Fibroblast of gingiva (primary cell): ENCODE measurements around the gene LRFN4.
A peak's percentile ranks its signal among the peaks of the same experiment; 100 is the strongest.

Experiments used
- DNase-seq: peaks from one replicate; pipeline ENCODE4 v3.0.0-alpha.2; 2011; ENCODE audit warnings: low read depth

LRFN4 gene

DNA sequence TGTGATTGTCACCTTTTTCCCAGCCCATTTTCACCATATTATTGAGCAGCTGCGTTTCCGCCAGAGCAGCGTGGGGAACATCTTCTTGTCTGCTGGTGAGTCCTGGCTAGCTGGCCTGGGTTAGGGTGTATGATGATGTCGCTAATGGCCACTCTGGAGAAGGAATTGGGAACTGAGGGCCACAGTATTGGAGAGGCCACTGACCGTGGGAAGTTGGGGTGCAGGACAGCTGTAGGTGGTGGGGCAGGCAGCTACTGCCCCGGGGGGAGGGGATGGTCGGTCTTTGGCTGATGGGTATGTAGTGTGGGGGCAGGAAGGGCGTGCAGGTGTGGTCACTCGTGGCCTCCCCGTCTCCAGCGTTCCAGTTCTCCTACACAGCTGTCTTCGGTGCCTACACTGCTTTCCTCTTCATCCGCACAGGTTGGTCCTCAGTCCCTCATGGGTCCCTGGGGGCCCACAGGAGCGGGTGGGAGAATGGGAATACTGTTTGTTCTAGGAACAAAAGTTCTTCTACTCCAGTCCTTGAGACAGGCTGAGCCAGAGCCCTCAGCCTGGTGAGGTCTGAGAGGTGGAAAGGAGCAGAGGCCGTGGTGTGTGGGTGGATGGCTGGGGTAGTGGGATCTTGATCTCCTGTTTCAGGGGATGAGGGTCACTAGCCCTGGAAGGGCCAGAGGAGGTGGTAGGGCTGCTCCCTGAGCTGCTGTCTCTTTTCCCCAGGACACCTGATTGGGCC is 11.6 kb upstream of the LRFN4 start:
- no peak for DNase-seq

DNA sequence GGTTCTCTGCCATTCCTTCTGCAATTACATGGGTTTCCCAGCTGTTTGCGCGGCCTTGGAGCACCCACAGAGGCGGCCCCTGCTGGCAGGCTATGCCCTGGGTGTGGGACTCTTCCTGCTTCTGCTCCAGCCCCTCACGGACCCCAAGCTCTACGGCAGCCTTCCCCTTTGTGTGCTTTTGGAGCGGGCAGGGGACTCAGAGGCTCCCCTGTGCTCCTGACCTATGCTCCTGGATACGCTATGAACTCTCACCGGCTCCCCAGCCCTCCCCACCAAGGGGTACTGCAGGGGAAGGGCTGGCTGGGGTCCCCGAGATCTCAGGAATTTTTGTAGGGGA is 11.0 kb upstream of the LRFN4 start:
- DNase-seq, result no peak

DNA sequence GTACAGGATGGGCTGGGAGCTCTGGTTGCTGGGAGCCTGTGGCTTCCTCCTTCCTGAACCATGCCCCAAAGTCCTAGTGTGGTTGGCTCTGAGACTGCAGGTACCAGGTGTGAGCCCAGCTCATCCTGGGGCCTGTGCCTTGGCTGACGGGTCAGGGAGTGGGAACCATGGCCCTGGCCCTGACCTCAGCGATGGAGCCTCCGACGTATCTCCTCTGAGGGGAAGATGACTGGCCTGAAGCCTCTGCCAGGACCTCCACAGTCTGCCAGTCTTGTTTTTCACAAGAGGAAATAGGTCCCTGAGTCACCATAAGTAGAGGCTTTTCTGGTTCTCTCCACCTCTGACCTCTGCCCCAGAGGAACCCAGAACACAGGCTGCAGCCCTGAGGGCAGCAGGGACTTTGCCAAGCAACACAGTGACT is 10.2 kb upstream of the LRFN4 start:
- DNase-seq, result peak; percentile 44

DNA sequence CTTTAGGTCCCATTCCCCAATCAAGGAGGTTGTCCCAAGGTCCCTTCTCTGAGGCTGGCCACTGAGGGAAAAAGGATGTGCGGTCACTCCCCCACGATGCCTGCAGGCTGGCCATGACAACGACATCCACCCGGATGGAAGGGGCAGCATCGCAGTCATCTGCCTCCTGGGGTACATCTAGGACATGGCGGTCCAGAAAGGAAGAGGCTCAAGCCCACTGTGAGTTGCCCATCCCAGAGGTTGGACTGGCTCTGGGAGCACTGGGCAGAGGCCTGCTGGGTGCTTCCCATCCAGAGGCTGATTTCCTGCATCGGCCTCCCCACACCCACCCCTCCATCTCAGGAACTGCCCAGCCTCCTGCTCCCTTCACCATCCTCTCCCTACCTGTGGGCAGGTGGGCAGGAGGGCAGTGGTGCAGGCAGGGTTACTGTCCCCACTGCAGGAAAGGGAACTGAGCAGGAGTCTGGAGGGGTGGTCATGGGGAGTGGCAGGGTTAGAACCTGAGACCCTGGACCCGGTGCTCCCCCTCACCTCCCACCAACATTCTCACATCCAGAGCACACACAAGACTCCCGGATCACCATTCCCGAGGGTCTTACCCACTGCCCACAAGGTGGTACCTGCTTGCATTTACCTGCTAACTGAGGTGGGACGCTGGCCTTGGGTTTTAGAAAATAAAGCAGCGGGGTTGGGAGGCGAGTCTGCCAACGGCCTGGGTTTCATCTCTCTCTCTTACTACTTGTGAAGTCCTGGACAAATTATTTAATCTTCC is 9.2 kb upstream of the LRFN4 start:
- no peak for DNase-seq

DNA sequence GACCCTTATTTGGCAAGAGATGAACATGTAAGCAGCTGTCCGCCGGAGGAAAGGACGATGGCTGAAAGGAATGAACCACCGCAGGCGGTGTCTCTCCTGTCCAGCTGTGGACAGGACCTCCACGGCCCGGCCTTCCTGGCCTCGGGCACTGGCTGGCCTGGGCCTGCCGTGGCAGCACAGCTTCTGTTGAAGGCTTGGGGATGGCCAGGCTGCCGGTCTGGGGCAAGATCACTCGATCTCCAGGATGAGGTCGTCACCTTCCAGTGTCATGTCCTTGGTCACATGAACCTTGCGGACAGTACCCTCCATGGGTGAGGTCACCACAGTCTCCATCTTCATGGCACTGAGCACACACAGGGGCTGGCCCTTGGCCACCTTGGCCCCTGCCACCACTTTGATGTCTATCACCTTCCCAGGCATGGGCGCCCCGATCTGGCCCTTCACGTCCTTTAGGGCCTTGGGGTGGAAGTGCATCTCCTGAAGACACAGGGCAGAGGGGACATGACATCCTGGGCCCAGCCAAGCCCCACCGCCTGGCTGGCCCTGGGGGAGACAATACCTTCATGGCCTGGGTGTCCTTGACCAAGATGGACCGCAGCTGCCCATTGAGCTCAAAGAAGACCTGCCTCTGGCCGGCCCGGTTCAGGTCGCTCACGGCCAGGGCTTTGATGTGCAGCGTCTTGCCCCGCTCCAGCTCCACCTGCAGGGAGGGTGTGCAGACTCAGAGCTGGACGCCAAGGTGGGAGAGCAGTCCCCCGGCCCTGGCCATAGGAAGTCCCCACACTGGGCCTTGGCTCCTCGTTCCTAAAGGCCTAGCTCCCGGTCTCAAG is 8.0 kb upstream of the LRFN4 start:
- DNase-seq, result no peak

DNA sequence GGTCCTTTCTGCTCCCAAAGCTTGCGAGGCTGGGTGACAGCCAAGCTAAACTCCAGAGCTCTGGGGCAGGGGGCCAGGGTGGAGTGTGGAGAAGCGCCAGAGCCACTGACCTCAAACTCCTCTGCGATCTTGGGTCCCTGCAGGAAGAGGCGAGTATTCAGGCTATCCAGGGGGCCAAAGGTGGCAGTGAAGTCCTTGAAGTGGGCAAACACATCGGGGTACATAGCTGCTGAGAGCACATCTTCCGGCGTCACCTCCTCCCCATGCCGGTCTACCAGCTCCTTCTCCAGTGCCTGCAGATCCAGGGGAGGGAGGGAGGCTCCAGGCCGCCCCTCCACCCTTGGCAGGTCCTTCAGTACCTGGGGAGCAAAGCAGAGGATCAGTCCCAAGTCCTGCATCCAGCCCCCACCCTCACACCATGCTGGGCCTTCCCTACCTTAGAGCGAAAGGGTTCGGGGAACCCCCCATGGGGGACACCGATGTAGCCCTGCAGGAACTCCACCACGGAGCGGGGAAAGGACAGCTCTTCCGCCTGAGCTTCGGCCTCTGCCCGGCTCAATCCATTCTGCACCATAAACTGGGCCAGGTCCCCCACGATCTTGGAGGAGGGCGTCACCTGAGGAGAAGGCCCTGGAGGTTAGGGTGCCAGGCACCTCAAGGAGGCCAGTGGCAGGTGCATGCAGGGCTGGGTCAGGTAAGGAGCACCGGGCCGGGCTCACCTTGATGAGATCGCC is 7.2 kb upstream of the LRFN4 start:
- no peak for DNase-seq

DNA sequence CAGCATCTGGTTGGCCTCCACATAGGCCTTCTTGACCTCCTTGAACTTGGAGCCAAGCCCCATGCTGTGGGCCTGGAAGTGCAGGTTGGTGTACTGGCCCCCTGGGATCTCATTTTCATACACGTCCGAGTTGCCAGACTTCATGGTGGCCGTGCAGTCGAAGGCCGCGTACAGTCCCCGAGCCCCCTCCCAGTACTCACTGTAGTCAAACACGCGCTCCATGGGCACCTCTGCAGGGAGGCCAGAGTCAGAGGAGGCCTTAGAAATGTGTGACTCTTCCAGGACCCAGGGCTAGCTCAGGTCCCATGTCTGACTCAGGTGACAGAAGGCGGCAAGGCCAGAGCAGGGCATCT is 6.7 kb upstream of the LRFN4 start:
- no peak for DNase-seq

DNA sequence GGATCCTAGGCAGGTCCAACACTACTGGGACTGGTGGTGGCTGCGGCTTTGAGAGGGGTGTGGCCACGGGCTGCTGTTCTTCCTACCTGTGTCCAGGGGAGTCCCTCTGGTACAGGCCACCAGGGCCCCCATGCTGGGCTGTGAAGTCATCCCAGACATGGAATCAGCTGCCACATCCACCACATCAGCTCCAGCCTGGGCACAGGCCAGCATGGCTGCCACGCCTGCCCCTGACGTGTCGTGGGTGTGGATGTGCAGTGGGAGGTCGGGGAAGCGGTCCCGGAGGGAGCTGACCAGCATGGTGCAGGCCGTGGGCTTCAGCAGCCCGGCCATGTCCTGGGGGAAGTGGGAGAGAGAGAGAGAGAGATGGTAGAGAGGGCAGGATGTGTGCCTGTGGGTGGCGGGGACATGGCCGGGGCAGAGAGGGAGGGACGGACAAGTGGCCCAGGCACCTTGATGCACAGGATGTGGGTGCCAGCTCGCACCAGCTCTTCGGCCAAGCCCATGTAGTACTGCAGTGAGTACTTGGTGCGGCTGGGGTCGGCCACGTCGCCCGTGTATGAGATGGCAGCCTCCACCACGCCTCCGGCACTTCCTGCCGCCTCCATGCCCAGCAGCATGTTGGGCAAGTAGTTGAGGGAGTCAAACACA is 6.2 kb upstream of the LRFN4 start:
- no peak for DNase-seq

DNA sequence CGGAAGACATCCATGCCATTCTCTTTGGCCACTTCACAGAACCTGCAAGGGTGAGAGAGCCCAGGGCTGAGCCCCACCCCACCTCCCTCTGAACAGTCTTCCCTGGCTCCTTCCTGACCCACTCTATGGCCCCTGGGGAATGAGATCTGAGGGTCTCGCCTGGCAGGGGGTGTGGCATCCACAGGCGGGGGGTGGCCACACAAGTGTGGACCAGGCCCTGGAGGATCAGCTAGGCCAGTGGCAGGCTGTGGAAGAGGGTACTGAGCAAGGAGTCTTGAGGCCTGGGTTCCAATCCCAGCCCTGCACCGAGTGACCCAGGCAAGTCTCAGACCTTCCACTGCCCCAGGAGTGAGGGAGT is 5.6 kb upstream of the LRFN4 start:
- no peak for DNase-seq

DNA sequence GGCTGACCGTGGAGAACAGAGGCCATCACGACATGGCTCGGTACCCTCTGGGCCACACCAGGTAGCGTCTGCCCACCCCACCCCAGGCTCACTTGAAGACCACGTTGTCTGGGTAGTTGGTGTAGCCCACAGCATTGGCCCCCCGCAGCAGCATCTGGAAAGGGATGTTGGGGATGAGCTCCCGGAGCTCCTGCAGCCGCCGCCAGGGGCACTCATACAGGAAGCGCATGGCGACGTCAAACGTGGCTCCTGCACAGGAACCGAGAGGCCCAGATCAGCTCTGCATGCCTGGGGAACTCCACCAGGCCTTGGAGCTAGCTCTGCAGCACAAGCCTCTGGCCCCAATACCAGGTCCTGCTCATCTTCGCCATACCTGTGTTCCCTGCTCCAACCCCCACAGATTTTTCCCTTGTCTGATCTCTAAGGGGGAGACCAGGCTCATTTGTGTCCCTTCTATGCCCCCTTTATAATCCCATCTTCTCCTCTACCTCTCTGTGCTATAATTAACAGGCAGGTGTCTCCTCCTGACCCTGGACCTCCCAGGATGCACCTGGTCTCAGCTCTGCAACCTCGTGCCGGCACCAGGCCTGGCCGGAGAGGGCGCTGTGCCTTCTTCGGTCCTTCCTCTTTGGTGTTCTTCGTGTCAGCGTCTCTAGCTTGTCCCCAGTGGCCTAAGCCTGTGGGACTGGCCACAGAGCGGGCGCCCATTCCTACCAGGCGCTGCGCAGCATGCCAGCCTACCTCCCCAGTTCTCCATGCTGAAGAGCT is 5.0 kb upstream of the LRFN4 start:
- no peak for DNase-seq

DNA sequence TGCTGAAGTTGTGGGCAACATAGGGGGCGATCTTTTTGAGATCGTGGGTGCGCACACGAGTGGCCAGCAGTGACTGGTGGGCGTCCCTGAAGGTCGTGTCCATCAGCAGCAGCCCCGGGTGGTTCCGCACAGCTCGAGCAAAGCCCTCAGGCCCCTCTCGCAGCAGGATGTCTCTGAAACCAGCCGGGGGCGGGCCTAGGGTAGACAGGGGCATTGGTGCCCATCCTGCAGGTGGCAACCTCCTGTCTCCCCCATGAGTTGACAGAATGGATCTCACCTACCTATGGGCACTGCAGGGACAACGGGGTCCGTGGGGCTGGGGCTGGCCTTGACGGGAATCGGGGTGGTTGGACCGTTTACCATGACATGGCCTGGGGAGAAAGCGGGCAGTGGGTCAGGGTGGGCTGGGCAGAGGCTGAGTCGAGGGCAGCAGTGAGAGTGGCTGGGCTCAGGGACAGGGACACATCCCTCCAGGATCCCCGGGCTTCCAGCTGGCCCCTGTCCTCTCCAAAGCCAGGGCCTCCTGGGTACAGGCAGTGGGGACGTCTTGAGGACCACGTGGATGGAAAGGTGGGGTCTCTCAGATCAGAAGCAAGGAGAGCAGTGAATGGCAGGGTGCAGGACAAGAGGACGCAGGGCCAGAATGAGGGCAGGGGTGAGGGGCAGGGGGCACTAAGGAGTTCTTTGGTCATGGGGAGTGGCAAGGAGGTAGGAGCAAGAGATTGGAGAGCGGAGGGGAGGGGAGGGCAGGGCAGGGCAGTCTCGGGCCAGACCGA is 4.2 kb upstream of the LRFN4 start:
- DNase-seq, result no peak

DNA sequence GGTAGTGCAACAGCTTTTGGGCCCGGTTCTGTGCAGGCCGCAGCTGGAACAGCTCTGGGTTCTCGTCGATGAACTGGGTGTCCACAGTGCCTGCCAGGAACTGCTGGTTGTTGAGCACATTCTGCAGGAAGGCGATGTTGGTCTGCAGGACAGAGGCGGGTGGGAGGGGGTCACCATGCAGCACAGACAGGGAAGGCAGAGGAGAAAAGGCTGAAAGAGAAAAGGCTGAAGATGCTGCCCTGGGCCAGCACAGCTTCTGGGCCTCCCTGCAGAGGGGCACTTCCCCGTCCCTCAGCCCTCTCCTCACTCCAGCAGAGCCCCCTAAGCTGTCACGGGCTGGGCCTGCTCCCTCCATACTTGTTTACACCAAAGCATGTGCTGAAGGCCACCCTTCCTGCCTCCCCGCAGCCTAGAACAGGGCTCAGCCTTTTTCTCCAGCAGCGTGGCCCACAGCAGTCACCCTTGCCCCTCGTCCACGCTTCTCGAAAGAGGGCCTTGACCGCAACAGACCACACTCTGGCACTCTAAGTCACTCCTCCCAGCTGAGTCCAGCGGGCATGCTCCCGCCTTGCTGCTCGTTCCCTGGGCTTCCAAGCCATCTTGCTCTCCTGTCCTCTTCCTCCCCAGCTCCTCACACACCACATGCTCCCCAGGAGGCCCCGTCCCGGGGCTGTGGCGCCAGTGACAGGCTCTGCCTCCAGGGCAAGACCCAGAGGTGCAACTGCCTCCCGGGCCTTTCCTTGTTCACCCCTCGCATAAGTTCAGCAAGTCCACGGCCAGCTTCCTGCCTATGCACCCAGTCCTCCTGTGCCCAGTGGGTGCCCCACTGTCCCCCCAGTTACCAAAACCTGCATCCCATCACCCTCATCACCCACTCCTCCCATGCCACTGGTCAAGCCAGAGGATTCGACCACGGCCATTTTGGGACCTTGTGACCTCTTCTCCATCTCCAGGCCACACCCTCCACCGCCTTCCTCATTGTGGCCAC is 3.3 kb upstream of the LRFN4 start:
- no peak for DNase-seq

DNA sequence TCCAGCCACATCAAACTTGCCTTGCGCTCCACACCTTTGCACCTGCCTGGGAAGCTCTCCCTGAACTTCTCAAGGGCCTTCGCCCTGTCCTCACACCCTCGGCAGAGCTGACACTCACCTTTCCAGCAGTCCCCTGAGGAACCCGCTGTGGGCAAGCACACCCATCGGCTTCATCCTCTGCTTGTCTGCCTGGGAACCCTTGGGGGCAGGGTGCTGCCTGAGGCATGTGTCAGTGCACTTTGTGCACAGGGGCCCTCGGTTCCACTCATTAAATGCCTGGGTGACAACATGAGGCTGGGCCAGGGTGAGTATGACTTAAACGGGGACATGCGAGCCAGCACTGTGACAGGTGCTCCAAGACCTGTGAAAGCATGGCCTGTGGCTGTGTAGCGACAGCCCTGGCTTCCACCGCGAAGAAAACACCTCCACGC is 2.6 kb upstream of the LRFN4 start:
- DNase-seq, result no peak

DNA sequence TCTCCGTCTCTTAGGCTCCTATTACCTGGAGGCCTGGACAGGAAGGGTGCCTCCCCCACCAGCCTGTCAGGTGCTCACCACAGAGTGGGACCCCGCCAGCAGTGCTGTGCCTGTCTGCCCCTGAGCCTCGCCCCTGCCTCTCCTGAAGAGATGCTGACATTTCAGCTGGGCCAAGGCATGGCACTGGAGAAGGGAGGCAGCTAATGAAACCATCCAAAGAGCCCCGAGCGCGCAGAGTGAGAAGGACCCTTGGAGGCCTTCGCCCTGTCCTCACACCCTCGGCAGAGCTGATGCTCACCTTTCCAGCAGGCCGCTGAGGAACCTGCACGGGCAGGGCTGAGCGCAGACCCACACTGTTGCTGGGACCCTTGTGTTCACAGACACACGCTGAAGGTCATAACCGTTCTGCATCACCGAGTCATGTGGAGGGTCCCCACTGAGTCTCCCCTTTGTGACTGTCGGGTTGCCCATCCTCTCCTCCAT is 2.1 kb upstream of the LRFN4 start:
- DNase-seq, result no peak

DNA sequence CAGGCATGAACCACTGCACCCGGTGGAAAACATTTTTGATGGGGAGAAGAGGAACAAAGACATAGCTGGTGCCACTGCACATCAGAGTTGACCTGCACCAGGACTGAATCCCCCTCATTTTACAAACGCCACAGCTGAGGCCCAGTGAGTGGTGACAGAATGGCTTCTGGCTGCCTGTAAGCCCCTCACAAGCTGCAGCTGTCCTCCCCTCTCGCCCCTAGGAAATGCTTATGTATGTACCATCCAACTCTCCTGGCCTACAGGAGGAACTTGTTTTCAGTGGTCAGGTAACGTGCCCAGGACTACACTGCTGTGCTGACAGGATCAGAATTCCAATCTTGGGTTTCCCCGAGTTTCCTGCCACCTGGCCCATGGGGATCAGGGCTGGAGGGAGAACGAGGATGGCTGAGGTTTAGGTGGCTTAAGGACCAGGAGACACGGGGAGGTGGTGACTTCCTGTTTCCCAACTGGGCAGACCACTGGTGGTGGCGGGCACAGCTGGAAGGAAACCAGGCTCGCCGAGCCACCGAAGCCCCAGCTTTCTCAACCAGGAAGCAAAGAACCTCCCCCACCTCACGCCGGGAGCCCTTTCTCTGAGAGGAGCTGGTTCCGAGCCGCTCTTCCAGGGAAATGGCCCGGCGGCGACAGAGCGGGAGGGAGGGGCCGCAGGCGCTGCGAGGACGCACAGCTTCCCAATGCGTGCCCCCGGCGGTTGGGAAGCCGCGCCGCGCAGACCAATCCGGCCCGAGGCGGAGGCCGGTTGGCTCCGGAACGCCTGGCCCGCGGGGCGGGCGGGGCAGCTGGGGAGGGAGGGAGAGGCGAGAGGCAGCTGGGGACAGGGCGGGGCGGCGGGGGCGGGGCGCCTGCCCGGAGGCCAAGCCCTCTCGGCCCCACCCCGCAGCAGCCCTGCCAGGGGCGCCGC is 1.0 kb upstream of the LRFN4 start:
- peak; percentile 93 for DNase-seq

DNA sequence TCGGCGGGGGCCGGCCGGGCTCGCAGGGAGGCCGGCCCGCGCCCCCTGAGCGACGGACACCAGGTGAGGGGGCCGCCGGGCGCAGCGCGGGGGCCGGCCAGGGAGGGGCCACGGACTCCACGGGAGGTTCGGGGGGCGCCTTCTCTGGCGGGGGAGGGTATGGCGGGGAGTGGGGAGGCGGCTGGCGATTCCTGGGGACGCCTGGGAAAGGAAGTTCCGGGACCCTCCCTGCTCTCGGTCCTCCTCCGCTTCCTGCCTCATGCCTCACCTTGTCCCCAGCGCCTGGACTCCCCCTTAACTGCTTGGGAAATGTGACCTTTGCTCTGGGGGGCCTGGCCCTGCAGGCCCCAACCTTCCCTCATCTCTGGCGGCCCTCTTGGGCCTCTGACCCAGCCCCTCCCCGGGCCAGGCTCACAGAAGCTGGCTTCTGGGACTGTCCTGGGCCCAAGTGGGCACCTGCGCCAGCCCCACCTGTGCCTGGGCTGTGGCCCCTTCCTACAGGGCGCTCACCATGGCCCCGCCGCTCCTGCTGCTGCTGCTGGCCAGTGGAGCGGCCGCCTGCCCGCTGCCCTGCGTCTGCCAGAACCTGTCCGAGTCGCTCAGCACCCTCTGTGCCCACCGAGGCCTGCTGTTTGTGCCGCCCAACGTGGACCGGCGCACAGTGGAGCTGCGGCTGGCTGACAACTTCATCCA is 516 bp downstream of the LRFN4 start:
- DNase-seq, result no peak

DNA sequence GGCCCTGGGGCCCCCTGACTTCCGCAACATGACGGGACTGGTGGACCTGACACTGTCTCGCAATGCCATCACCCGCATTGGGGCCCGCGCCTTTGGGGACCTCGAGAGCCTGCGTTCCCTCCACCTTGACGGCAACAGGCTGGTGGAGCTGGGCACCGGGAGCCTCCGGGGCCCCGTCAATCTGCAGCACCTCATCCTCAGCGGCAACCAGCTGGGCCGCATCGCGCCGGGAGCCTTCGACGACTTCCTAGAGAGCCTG is 992 bp downstream of the LRFN4 start:
- DNase-seq, result no peak
